H9 (cell line): ENCODE data around the gene CDC20. TPM values are rescaled to one million over a fixed set of nuclear protein-coding genes. Genes with fewer than 3 reads are reported as not detected.

ENCODE experiments used
- DNase-seq: peaks from one replicate; pipeline ENCODE4 v3.0.0-alpha.2; 2017
- H2AFZ ChIP-seq: one replicate; pipeline ENCODE4 v1.6.1; 2013; ENCODE audit warnings: mild to moderate bottlenecking, low read length, control low read depth, moderate library complexity
- H2AK5ac ChIP-seq: 2 replicates; pipeline ENCODE4 v1.6.1; 2013; ENCODE audit warnings: low read length, control low read depth, mixed read lengths; ENCODE audit not compliant: insufficient read length
- H2BK120ac ChIP-seq: one replicate; pipeline ENCODE4 v1.6.1; 2013; ENCODE audit warnings: low read depth, mild to moderate bottlenecking, low read length, control low read depth, inconsistent platforms; ENCODE audit not compliant: poor library complexity, severe bottlenecking
- H2BK12ac ChIP-seq: 2 replicates; pipeline ENCODE4 v1.6.1; 2013; ENCODE audit warnings: low read length, control low read depth, mixed read lengths, low read depth; ENCODE audit not compliant: insufficient read length
- H2BK15ac ChIP-seq: 2 replicates; pipeline ENCODE4 v1.6.1; 2013; ENCODE audit warnings: low read depth, low read length, control low read depth
- H2BK20ac ChIP-seq: one replicate; pipeline ENCODE4 v1.6.1; 2013; ENCODE audit warnings: low read depth, mild to moderate bottlenecking, low read length, control low read depth, inconsistent platforms; ENCODE audit not compliant: poor library complexity, severe bottlenecking
- H2BK5ac ChIP-seq: 2 replicates; pipeline ENCODE4 v1.6.1; 2013; ENCODE audit warnings: low read length, control low read depth, mixed read lengths; ENCODE audit not compliant: insufficient read length
- H3K14ac ChIP-seq: 2 replicates; pipeline ENCODE4 v1.6.1; 2013; ENCODE audit warnings: low read length, control low read depth; ENCODE audit not compliant: insufficient read depth
- H3K18ac ChIP-seq: 2 replicates; pipeline ENCODE4 v1.6.1; 2013; ENCODE audit warnings: low read depth, mild to moderate bottlenecking, mixed read lengths, low read length, control low read depth; ENCODE audit not compliant: insufficient read length
- H3K23ac ChIP-seq: 2 replicates; pipeline ENCODE4 v1.6.1; 2013; ENCODE audit warnings: low read length, control low read depth, mixed read lengths, low read depth; ENCODE audit not compliant: insufficient read length
- H3K23me2 ChIP-seq: 2 replicates; pipeline ENCODE4 v1.6.1; 2013; ENCODE audit warnings: low read depth, mild to moderate bottlenecking, mixed read lengths, low read length, control low read depth; ENCODE audit not compliant: insufficient read length, poor library complexity, severe bottlenecking
- H3K27ac ChIP-seq: 2 replicates; pipeline ENCODE4 v1.5.1; 2013; ENCODE audit warnings: low read length, control low read depth, mixed read lengths, low read depth; ENCODE audit not compliant: insufficient read length
- H3K27me3 ChIP-seq: 2 replicates; pipeline ENCODE4 v1.6.1; 2013; ENCODE audit warnings: low read length, control low read depth, inconsistent platforms; ENCODE audit not compliant: insufficient read depth
- H3K4ac ChIP-seq: 2 replicates; pipeline ENCODE4 v1.6.1; 2013; ENCODE audit warnings: low read depth, mild to moderate bottlenecking, control low read depth, inconsistent platforms, low read length, moderate library complexity
- H3K4me1 ChIP-seq: 2 replicates; pipeline ENCODE4 v1.6.1; 2013; ENCODE audit warnings: low read length, control low read depth, inconsistent platforms; ENCODE audit not compliant: insufficient read depth
- H3K4me2 ChIP-seq: 2 replicates; pipeline ENCODE4 v1.6.1; 2013; ENCODE audit warnings: low read length, control low read depth, mixed read lengths; ENCODE audit not compliant: insufficient read length, insufficient read depth
- H3K56ac ChIP-seq: 2 replicates; pipeline ENCODE4 v1.6.1; 2013; ENCODE audit warnings: low read depth, mild to moderate bottlenecking, mixed read lengths, low read length, control low read depth; ENCODE audit not compliant: insufficient read length
- H3K79me1 ChIP-seq: 2 replicates; pipeline ENCODE4 v1.6.1; 2013; ENCODE audit warnings: low read depth, mild to moderate bottlenecking, moderate library complexity, low read length, control low read depth, inconsistent platforms; ENCODE audit not compliant: insufficient read depth, poor library complexity, severe bottlenecking
- H3K79me2 ChIP-seq: 2 replicates; pipeline ENCODE4 v1.6.1; 2013; ENCODE audit warnings: low read length, control low read depth, inconsistent platforms; ENCODE audit not compliant: insufficient read depth
- H3K9ac ChIP-seq: 2 replicates; pipeline ENCODE4 v1.6.1; 2013; ENCODE audit warnings: low read length, control low read depth, mixed read lengths; ENCODE audit not compliant: insufficient read length; ENCODE audit errors: extremely low read depth
- H3K9me3 ChIP-seq: one replicate; pipeline ENCODE4 v1.6.1; 2013; ENCODE audit warnings: low read depth, low read length, inconsistent platforms; ENCODE audit not compliant: control insufficient read depth
- H3T11ph ChIP-seq: one replicate; pipeline ENCODE4 v1.6.1; 2013; ENCODE audit warnings: mild to moderate bottlenecking, low read length, control low read depth, inconsistent platforms
- H4K20me1 ChIP-seq: one replicate; pipeline ENCODE4 v1.6.1; 2013; ENCODE audit not compliant: control insufficient read depth, insufficient read length, insufficient read depth
- H4K5ac ChIP-seq: 2 replicates; pipeline ENCODE4 v1.6.1; 2013; ENCODE audit warnings: low read depth, mild to moderate bottlenecking, mixed read lengths, low read length, control low read depth; ENCODE audit not compliant: insufficient read length
- H4K8ac ChIP-seq: replicated peaks from 2 replicates; pipeline ENCODE4 v1.6.1; 2013; ENCODE audit warnings: low read length, control low read depth, mixed read lengths, low read depth; ENCODE audit not compliant: insufficient read length
- H4K91ac ChIP-seq: 2 replicates; pipeline ENCODE4 v1.6.1; 2013; ENCODE audit warnings: low read depth, mild to moderate bottlenecking, moderate library complexity, mixed read lengths, low read length, control low read depth; ENCODE audit not compliant: insufficient read length
- H3K27ac Mint-ChIP-seq, 3 experiments: 2 replicates in 2 of 3; 3 replicates in 1 of 3; pipeline ENCODE4 v1.8.0; 2020 to 2021; ENCODE audit warnings: mixed read lengths in 3 of 3, mild to moderate bottlenecking in 1 of 3, moderate library complexity in 1 of 3
- H3K27me3 Mint-ChIP-seq: 2 replicates; pipeline ENCODE4 v1.8.0; 2021; ENCODE audit warnings: low read depth, mild to moderate bottlenecking, moderate library complexity, mixed read lengths
- H3K36me3 Mint-ChIP-seq, 3 experiments: 2 replicates in 2 of 3; 3 replicates in 1 of 3; pipeline ENCODE4 v1.8.0; 2020 to 2021; ENCODE audit warnings: low read depth in 3 of 3, mixed read lengths in 3 of 3; ENCODE audit not compliant: insufficient read depth in 1 of 3
- H3K4me1 Mint-ChIP-seq, 2 experiments: 2 replicates each; pipeline ENCODE4 v1.8.0; 2020; ENCODE audit warnings: mixed read lengths in 2 of 2
- H3K4me3 Mint-ChIP-seq, 2 experiments: 2 replicates in 1 of 2; 3 replicates in 1 of 2; pipeline ENCODE4 v1.8.0; 2020 to 2021; ENCODE audit warnings: mild to moderate bottlenecking in 2 of 2, mixed read lengths in 2 of 2, moderate library complexity in 1 of 2
- H3K9me3 Mint-ChIP-seq, 2 experiments: 2 replicates in 1 of 2; 3 replicates in 1 of 2; pipeline ENCODE4 v1.8.0; 2020; ENCODE audit warnings: mild to moderate bottlenecking in 2 of 2, mixed read lengths in 2 of 2, moderate library complexity in 1 of 2
- CTCF ChIP-seq: fragments of 200-600 bp; sonication (generic); conservative IDR thresholded peaks from 3 replicates; pipeline ENCODE4 v1.8.0; 2021; ENCODE audit warnings: antibody characterized with exemption, mild to moderate bottlenecking
- WGBS: extraction: QIAGEN DNeasy Blood & Tissue Kit; methylation state at CpG from one replicate; pipeline ENCODE4 v1.1.7; 2013; ENCODE audit warnings: missing lambda C conversion rate, low lambda C conversion rate, mixed read lengths; ENCODE audit not compliant: insufficient read length; ENCODE audit errors: extremely low coverage; 5-methylcytosine and 5-hydroxymethylcytosine counted together
- total RNA-seq: library from RNA; stranded (reverse); gene quantifications from 2 replicates; pipeline ENCODE4 v1.2.1, GENCODE V29; 2021

CDC20 gene
- total RNA-seq, 1 experiment from 2014 or later, result 246 TPM

- no peak overlapping the region for H2BK5ac ChIP-seq
- H2AK5ac ChIP-seq, result no peak overlapping the region
- Mint-ChIP-seq H3K4me3 (no peak overlapping the region), H3K27ac (no peak overlapping the region), H3K9me3 (no peaks in the 10 kb centered on the region), H3K4me1 (peaks cover 3 to 7% of the 10 kb centered on the region in 2 experiments), H3K36me3 (peaks cover 0 to 11% (median 2%) of the 10 kb centered on the region in 3 experiments; a peak in 3 of 7 replicates), H3K27me3 (no peaks in the 10 kb centered on the region)
- H3K79me1 ChIP-seq, result no peaks in the 10 kb centered on the region
- no peak overlapping the region for H3K23ac ChIP-seq
- no peak overlapping the region for H3K4ac ChIP-seq
- H4K8ac ChIP-seq, result no peak overlapping the region
- H3K79me2 ChIP-seq, result no peaks in the 10 kb centered on the region
- no peak overlapping the region for H3K9ac ChIP-seq
- no peak overlapping the region for H3K14ac ChIP-seq
- no peak overlapping the region for H3K27ac ChIP-seq
- no peak overlapping the region for H2BK20ac ChIP-seq
- H3K4me1 ChIP-seq, result no peaks in the 10 kb centered on the region
- no peak overlapping the region for H4K5ac ChIP-seq
- H2BK120ac ChIP-seq, result no peak overlapping the region
- no peak overlapping the region for H3K4me2 ChIP-seq
- H3T11ph ChIP-seq, result no peak overlapping the region
- no peak for TF ChIP-seq CTCF
- no peaks in the 10 kb centered on the region for H3K27me3 ChIP-seq
- no peaks in the 10 kb centered on the region for H4K20me1 ChIP-seq
- H4K91ac ChIP-seq, result no peak overlapping the region
- no CpG with 5 or more reads among the region's 1 CpG for WGBS
- no peak for DNase-seq
- no peak overlapping the region for H3K18ac ChIP-seq
- no peak overlapping the region for H2AFZ ChIP-seq
- no peak overlapping the region for H3K56ac ChIP-seq
- H3K23me2 ChIP-seq, result no peaks in the 10 kb centered on the region
- no peaks in the 10 kb centered on the region for H3K9me3 ChIP-seq
- H2BK15ac ChIP-seq, result no peak overlapping the region
- no peak overlapping the region for H2BK12ac ChIP-seq
Measured at GRCh38 chr1:43377831-43378230, 19.1 kb downstream of the CDC20 start.
